T follicular helper cell (primary cell): ENCODE results near the gene FAM181B.

Source experiments
- DNase-seq: peaks from one replicate; pipeline ENCODE4 v3.0.0-alpha.2; 2020; ENCODE audit warnings: low read depth
- total RNA-seq, 2 experiments: gene quantifications; one replicate each; lab custom pipeline; 2026; lab: John Stamatoyannopoulos, UW

The FAM181B gene
- total RNA-seq: 0 reads per million in 2 experiments

DNA sequence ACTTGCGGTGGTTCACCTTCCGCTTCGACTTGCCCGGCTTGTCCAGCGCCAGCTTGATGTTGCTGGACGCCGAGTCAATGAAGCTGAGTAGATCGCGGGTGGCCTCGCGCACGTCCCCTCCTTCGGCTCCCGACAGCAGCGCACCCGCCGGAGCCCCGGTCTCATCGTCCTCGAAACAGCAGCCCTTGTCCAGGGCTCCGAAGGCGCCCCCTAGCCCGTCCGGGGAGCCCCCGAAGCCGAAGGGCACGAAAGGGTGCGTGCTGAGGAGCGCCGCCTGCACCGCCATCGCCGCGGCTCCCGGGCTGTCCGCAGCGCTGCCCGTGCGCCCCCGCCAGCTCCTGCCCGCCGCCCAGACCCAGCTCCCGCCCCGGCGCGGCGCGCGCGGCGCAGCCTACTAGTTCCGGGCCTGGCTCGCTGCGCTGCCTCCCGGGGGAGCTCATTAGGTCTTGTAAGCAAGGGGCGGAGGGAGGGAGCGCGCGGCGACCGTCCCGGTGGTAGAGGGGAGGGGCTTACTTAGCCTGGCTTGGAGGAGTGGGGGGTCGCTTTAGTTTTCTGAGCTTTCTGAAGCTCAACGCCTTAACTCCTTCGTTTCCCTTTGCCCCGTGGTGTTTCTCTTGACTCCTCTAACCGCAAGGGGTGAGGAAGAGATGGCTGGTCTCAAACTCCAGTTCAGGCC is at the start of gene FAM181B:
TSS of gene FAM181B (minus strand) at position 421 of the 676 bp plus-strand sequence. CDS start at position 286, 135 bp downstream.
- DNase-seq: no peak

DNA sequence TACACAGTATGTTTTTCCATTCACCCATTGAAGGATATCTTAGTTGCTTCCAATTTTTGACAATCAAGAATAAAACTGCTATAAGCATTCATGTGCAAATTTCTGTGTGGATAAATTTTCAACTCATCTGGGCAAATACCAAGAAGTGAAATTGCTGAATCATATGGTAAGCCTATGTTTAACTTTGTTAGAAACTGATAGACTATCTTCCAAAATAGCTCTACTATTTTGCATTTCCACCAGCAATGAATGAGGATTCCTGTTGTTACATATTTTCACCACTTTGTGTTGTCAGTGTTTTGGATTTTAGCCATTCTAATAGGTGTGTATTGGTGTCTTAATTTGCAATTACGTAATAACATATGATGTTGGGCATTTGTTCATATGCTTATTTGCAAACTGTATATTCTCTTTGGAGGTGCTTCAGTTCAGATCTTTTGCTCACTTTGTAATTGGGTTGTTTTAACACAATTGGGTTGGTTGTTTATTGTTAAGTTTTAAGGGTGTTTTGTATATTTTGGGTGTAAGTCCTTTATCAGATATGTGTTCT is 49.2 kb upstream of the FAM181B start:
- no peak for DNase-seq

DNA sequence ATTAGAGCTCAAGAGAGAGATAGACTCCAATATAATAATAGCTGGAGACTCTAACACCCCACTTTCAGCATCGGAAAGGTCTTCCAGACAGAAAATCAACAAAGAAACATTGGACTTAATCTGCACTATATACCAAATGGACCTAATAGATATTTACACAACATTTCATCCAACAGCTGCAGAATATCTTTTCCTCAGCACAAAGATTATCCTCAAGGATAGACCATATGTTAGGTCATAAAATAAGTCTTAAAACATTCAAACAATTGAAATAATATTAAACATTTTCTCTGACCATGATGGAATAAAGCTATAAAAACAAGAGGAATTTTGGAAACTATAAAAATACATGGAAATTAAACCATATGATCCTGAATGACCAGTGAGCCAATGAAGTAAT is 45.1 kb upstream of the FAM181B start:
- no peak for DNase-seq

DNA sequence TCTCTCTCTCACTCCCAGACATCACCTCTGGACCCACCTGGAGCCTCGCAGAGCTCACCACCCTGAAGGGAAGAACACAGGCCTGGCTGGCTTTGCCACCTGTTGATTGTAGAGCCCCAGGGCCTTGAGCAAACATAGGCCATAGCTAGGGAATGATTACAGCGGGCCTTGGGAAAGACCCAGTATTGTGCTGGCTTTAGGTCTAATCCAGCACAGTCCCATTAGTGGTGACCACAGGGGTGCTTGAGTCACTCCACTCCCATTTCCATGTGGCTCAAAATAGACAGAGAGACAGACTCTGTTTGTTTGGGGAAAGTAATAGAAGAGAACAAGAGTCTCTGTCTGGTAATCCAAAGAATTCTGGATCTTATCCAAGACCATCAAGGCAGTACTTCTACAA is 42.7 kb upstream of the FAM181B start:
- DNase-seq: no peak

DNA sequence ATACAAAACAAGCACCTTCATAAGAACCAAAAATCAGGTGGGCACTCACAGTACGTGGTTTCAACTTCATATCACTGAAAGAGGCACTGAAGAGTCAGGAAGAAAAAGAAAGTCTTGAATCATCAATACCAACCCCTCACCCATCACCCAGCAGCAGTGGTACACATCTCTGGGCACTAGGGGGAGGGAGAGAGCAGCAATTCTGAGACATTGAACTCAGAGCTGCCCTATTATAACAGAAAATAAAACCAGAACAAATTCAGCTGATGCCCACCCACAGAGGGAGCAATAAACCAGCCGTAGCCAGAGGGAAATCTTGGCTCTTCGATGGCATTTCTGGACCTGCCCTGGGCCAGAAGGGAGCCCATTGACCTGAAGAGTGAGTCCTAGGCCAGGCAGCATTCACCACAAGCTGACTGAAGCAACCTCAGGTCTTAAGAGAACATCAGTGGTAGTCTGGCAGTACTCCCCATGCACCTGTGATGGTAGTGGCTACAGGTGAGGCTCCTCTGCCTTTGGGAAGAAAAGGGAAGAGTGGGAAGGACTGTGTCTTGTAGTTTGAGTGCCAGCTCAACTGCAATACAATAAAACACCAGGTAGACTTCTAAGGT is 42.2 kb upstream of the FAM181B start:
- DNase-seq: no peak

GRCh38 chr11:82775218-82775617 is 41.6 kb upstream of the FAM181B start:
- DNase-seq: no peak

DNA sequence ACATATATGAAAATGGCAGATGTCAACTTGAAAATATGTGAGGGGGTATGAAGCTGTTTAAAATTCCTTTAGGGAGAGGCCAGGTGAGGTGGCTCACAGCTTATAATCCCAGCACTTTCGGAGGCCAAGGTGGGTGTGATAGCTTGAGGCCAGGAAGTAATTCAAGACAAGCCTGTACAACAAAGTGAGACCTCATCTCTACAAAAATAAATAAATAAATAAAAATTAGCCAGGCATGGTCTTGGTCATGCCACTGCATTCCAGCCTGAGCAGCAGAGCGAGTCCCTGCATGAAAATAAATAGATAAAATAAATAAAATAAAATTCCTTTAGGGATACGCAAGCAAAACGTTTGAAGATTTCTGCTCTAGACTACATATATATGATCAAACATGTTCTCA is 38.1 kb upstream of the FAM181B start:
- DNase-seq: no peak

DNA sequence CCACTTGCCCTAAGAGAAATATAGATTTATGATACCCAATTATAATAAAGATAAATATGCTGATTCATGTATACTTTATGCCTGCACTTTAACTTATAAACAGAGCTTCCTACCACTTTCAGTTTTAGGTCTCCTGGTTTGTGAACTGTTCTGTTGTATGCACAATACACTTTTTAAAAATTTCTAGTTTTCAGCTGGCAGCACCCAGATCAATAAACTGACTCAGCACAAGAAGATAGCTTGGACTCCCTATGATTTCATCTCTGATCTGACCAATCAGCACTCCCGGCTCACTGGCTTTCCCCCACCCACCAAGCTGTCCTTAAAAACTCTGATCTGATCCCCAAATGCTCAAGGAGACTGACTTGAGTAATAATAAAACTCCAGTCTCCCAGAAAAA is 33.5 kb upstream of the FAM181B start:
- DNase-seq: no peak

DNA sequence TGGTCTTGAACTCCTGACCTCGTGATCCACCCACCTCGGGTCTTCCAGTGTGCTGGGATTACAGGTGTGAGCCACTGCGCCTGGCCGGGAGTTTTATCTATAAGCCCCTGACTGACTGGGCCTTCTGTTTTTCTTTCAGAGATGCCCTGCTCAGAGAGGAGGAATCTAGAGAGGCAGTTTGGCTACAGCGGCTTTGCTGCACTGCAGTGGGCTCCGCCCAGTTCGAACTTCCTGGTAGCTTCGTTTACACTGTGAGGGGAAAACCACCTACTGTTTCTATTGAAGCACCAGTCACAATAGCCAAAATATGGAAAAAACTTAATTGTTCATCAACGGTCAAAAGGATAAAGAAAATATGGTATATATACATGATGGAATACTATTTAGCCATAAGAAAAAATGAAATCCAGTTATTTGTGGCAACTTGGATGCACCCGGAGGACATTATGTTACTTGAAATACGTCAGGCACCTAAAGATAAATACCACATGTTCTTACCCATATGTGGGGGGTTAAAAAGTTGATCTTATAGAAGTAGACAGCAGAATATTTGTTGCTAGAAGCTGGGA is 31.9 kb upstream of the FAM181B start:
- DNase-seq: no peak

- no peak for DNase-seq
Measured at GRCh38 chr11:82763167-82763566, 29.5 kb upstream of the FAM181B start.

- DNase-seq: no peak
Measured at GRCh38 chr11:82759649-82760048, 26.0 kb upstream of the FAM181B start.

DNA sequence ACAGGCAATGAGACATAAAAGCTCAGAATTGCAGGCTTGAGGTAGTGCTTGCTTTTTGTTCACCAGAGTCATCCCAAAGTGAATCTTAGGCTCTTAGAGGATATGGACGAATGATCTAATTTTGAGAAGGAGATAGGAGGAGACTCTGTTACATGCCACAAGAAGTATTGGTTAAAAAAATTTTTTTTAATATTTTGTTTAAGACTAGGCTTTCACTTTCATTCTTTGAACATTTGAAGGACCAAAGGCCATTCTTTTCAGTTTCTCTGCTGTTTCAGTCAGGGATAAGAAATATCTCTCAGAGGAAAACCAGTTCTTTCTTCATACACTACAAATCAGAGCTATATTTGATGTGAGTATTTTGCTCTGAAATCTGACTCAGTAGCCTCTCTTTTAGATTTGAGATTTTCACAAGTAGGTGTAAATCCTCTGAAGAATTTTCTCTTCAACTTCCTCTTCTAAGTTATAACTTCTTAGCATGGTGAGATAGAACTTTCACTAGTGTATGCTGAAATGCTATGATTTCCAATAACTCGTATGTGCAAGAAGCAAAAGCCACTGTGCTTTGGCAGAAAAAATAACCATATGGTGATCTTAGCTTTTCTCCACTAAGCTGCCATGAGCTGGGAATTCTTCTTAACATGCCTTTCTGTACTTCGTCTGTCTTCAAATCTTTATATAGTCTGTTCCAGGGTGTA is 24.1 kb upstream of the FAM181B start:
- no peak for DNase-seq

GRCh38 chr11:82756765-82757639 is 23.3 kb upstream of the FAM181B start:
- no peak for DNase-seq

- no peak for DNase-seq
Measured at GRCh38 chr11:82754410-82754809, 20.7 kb upstream of the FAM181B start.

DNA sequence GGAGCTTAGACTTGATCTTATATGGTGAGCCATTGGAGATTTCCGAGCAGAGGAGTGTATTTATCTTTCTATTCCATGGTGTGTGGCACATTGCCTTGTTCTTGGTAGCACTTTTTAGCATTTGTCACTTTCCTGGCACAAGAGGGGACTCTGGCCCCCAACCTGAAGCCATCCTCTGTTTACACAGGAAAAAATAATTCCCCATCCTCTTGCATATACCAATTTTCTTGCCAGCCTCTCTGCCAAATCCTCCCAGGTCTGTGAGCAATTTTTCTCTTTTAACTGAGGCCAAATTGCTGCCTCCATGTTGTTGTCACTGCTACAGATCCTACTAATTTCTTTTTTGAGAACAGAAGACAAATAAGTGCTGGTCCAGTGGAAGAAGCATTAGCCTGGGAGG is 20.3 kb upstream of the FAM181B start:
- DNase-seq: no peak

DNA sequence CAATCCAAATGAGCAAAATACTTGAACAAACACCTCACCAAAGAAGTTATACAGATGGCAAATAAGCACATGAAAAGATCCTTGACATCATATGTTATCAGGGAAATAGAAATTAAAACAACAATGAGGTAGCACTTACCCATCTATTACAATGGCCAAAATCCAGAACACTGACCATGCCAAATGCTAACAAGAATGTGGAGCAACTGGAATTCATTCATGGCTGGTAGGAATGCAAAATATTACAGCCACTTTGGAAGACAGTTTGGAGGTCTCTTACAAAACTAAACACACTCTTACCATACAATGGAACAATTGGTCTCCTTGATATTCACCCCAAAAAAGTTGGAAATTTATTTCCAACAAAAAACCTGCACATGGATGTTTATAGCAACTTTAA is 19.1 kb upstream of the FAM181B start:
- no peak for DNase-seq

DNA sequence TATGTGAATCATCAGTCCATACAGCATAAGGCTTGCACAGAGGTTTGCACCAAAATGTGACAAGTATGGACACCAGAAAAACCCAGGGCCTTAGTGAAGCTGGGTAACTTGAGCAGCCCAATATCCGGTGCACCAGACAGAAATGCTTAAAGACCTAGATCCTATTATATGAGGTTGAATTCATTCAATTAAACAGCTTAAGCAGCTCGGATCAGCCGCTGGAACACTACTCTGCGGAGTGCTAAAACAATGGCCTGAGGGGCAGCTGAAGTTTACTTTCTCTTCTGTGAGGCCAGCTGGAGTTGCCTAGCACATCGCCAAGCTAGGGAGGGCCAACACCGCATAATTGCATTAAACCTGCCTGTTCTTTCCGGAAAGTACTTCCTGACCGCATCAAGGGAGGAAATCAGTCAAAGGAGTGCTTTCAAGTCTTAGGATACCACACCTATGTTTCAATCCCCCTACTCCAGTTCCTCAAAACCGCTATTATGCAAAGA is 17.0 kb upstream of the FAM181B start:
- no peak for DNase-seq

DNA sequence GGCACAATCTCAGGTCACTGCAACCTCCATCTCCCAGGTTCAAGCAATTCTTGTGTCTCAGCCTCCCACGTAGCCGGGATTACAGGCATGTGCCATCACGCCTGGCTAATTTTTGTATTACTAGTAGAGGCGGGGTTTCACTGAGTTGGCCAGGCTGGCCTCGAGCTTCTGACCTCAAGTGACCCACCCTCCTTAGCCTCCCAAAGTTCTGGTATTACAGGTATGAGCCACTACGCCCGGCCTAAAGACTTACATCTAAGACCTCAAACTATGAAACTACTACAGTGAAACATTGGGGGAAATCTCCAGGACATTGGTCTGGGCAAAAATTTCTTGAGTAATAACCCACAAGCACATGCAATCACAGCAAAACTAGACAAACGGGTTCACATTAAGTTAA is 13.8 kb upstream of the FAM181B start:
- no peak for DNase-seq

DNA sequence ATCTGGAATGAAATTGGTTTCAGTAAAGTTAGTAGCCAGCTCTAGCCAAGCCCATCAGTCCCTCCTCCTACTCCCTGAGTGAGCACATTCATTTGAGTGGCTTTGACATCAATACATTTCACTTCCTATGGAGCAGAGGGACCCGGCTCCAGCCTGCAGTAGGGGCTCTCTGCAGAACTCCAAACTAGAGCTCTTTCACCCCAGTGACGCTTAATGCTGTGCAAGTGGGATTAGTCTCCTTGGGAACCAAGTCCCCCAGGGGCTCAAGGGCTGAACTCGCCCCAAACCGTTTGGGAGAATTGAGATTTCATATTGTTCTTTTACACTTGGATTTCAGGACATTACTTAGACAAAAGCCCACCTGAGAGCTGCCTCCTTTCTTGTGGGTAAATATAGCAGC is 4.4 kb upstream of the FAM181B start:
- DNase-seq: no peak

DNA sequence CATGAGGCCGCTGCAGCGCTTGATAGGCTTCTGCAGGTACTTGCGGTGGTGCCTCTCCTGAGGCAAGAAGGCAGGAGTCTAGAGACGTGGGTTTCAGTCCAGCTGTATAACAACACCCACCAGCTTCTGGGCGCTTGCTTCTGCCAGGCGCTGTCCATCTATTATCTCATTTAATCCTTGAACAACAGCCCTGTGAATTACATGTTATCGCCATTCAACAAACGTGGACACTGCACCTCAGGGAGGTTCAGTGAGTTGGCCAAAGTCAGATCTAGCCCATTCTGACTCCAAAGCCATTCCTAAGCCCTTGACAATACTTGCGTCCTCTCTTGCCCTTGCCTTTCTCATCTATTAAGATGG is 436 bp upstream of the FAM181B start:
- no peak for DNase-seq

- no peak for DNase-seq
Measured at GRCh38 chr11:82732734-82733443, 775 bp downstream of the FAM181B start.
